ENCODE measurements around the gene CORO7.
A peak's percentile ranks its signal among the peaks of the same experiment; 100 is the strongest.

Gene CORO7

DNA sequence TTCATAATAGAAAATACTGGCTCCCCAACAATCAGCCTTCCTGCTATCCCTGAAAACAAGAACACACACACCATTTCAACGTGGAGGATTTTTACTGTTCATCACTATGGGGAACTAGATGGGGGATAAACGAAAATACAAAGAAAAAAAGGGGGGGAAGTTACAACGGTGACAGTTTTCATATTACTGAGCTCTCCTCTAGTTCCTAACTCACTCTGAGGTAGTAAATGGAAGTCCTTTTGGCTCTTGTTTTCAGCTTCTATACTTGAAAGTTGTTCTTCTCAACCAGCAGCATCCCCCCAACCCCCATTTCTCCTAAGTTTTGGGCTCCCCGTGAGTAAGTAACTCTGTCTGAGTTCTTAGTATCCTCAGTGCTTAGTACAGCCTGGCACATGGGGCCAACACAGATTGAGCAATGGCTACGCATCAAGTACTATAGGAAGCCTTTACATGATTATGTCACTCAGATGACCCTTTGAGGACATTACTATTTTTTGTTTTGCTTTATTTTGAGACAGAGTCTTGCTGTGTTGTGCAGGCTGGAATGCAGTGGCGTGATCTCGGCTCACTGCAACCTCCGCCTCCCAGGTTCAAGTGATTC is 4.2 kb upstream of the CORO7 start:
- Histone ChIP-seq H3K4me1 (ENCODE audit: control insufficient read depth in 2 of 2, insufficient read depth in 1 of 2, low read depth in 1 of 2, low read length in 2 of 2) (peaks cover 8 to 9% of the 10 kb centered on the region in 2 donors), H2BK120ac (ENCODE audit: low read depth, low read length) (no peak overlapping the region), H2BK12ac (ENCODE audit: low read length) (no peak overlapping the region), H3K4ac (ENCODE audit: low read length) (no peak overlapping the region), H2AFZ (ENCODE audit: low read length) (no peak overlapping the region), H3K4me2 (ENCODE audit: insufficient read depth, low read length, poor library complexity, severe bottlenecking) (no peak overlapping the region), H3K27ac (replicated peaks; ENCODE audit: low read length) (no peak overlapping the region), H3K23ac (ENCODE audit: low read depth, low read length, poor library complexity) (no peak overlapping the region), H3K36me3 (replicated peaks in 1 of 2; ENCODE audit: control insufficient read depth in 2 of 2, insufficient read depth in 2 of 2, low read length in 2 of 2) (no peaks in the 10 kb centered on the region), H4K8ac (ENCODE audit: low read depth, low read length) (no peak overlapping the region), H2AK5ac (ENCODE audit: low read depth, low read length) (no peak overlapping the region), H3K27me3 (ENCODE audit: control insufficient read depth in 3 of 3, insufficient read depth in 3 of 3, low read depth in 1 of 3, low read length in 3 of 3) (peaks cover 0 to 6% (median 0%) of the 10 kb centered on the region in 3 experiments), H4K91ac (ENCODE audit: low read depth, low read length, poor library complexity) (no peak overlapping the region), H3K14ac (ENCODE audit: low read length) (no peak overlapping the region), H3K9ac (ENCODE audit: low read depth, low read length, poor library complexity) (no peak overlapping the region), H3K9me3 (replicated peaks in 1 of 2; ENCODE audit: control insufficient read depth in 2 of 2, insufficient read depth in 1 of 2, low read depth in 1 of 2, low read length in 2 of 2) (no peaks in the 10 kb centered on the region), H2BK5ac (ENCODE audit: low read length) (no peak overlapping the region), H3K79me1 (ENCODE audit: low read depth, low read length) (no peaks in the 10 kb centered on the region), H3K18ac (ENCODE audit: low read length) (no peak overlapping the region), H3K4me3 (ENCODE audit: low read length in 2 of 2) (no peak overlapping the region), H2BK15ac (ENCODE audit: low read length) (no peak overlapping the region)
- WGBS, 2 donors (ENCODE audit: extremely low coverage in 2 of 2, insufficient read length in 2 of 2, insufficient replicate concordance in 1 of 2) = no CpG with 5 or more reads among the region's 8 CpGs
- DNase-seq (ENCODE audit: low spot score) = no peak

DNA sequence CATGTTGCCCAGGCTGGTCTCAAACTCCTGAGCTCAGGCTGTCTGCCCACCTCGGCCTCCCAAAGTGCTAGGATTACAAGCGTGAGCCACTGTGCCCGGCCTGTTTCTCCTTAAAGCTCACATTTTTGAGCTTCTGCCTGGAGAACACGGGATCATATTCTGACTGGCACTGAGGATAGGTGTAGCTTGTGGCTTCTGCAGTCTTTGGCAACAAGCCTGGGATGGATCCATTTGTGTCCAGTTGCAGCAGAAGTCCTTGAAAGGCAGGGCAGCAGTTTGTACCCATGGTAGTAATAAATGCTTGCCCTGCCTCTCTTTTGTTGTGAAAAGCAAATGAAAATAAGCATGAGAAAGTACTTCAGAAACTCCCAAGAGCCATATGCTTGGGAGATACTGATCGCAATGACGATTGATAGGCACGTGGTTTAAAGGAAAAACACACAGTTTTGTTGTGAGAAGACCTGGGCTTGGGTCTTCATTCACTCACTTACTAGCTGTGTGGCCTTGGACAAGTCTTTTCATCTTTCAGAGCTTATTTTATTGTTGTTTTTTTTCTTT is 3.1 kb upstream of the CORO7 start:
- Histone ChIP-seq H3K4me3 (ENCODE audit: low read length in 2 of 2) (no peak overlapping the region), H3K9me3 (replicated peaks in 1 of 2; ENCODE audit: control insufficient read depth in 2 of 2, insufficient read depth in 1 of 2, low read depth in 1 of 2, low read length in 2 of 2) (no peaks in the 10 kb centered on the region), H3K27ac (replicated peaks; ENCODE audit: low read length) (no peak overlapping the region), H3K36me3 (replicated peaks in 1 of 2; ENCODE audit: control insufficient read depth in 2 of 2, insufficient read depth in 2 of 2, low read length in 2 of 2) (no peaks in the 10 kb centered on the region), H3K4ac (ENCODE audit: low read length) (no peak overlapping the region), H4K91ac (ENCODE audit: low read depth, low read length, poor library complexity) (no peak overlapping the region), H2AFZ (ENCODE audit: low read length) (no peak overlapping the region), H2BK15ac (ENCODE audit: low read length) (no peak overlapping the region), H2BK12ac (ENCODE audit: low read length) (no peak overlapping the region), H2BK5ac (ENCODE audit: low read length) (no peak overlapping the region), H3K79me1 (ENCODE audit: low read depth, low read length) (no peaks in the 10 kb centered on the region), H3K14ac (ENCODE audit: low read length) (no peak overlapping the region), H3K9ac (ENCODE audit: low read depth, low read length, poor library complexity) (no peak overlapping the region), H4K8ac (ENCODE audit: low read depth, low read length) (no peak overlapping the region), H3K23ac (ENCODE audit: low read depth, low read length, poor library complexity) (no peak overlapping the region), H3K4me1 (ENCODE audit: control insufficient read depth in 2 of 2, insufficient read depth in 1 of 2, low read depth in 1 of 2, low read length in 2 of 2) (peaks cover 7 to 12% of the 10 kb centered on the region in 2 donors), H2AK5ac (ENCODE audit: low read depth, low read length) (no peak overlapping the region), H3K4me2 (ENCODE audit: insufficient read depth, low read length, poor library complexity, severe bottlenecking) (no peak overlapping the region), H2BK120ac (ENCODE audit: low read depth, low read length) (no peak overlapping the region), H3K18ac (ENCODE audit: low read length) (no peak overlapping the region), H3K27me3 (ENCODE audit: control insufficient read depth in 3 of 3, insufficient read depth in 3 of 3, low read depth in 1 of 3, low read length in 3 of 3) (peaks cover 0 to 6% (median 0%) of the 10 kb centered on the region in 3 experiments)
- no peak for DNase-seq (ENCODE audit: low spot score)
- WGBS, 2 donors (ENCODE audit: extremely low coverage in 2 of 2, insufficient read length in 2 of 2, insufficient replicate concordance in 1 of 2) = no CpG with 5 or more reads among the region's 7 CpGs

DNA sequence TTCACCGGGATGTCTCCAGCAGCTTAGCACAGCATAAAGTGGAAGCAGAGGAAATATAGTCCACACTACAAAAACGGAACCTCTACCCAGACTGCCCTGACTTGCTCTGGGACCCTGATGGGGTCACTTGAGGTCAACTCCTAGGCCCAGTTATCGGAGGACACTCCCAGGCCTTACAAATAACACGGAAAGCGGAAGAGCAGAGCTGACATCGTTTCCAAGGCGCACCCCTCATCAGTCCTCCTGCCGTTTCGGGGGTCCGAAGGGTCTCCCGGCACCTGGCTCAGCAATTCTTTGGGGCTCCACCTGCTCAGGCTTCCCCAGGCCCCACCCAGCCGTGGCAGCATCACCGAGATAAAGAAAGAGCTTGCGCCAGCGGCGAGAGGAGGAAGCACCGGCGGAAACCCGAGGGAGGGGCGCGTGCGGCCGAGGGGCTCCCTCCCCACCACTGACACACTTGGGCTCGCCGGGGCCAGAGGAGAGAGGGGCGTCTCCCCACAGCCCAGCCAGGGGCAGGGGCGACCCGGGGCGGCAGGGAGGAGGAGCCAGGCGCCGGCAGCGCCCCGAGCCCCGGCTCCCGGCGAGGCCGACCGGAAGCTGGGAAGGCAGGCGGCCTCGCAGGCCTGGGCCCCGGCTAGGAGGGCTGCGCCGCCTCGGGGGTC is 727 bp downstream of the CORO7 start:
- Histone ChIP-seq H4K91ac (ENCODE audit: low read depth, low read length, poor library complexity) (no peak overlapping the region), H2BK15ac (ENCODE audit: low read length) (no peak overlapping the region), H3K18ac (ENCODE audit: low read length) (peak overlapping the region; percentile 85), H3K79me1 (ENCODE audit: low read depth, low read length) (no peaks in the 10 kb centered on the region), H3K27ac (replicated peaks; ENCODE audit: low read length) (no peak overlapping the region), H3K4me2 (ENCODE audit: insufficient read depth, low read length, poor library complexity, severe bottlenecking) (peak overlapping the region; percentile 87), H3K36me3 (replicated peaks in 1 of 2; ENCODE audit: control insufficient read depth in 2 of 2, insufficient read depth in 2 of 2, low read length in 2 of 2) (peaks cover 3 to 11% of the 10 kb centered on the region in 2 donors), H3K9me3 (replicated peaks in 1 of 2; ENCODE audit: control insufficient read depth in 2 of 2, insufficient read depth in 1 of 2, low read depth in 1 of 2, low read length in 2 of 2) (no peaks in the 10 kb centered on the region), H3K9ac (ENCODE audit: low read depth, low read length, poor library complexity) (peak overlapping the region; percentile 44), H2BK12ac (ENCODE audit: low read length) (no peak overlapping the region), H4K8ac (ENCODE audit: low read depth, low read length) (peak overlapping the region; percentile 43), H2AK5ac (ENCODE audit: low read depth, low read length) (no peak overlapping the region), H2AFZ (ENCODE audit: low read length) (peak overlapping the region; percentile 92), H3K23ac (ENCODE audit: low read depth, low read length, poor library complexity) (peak overlapping the region; percentile 93), H3K27me3 (ENCODE audit: control insufficient read depth in 3 of 3, insufficient read depth in 3 of 3, low read depth in 1 of 3, low read length in 3 of 3) (peaks cover 0 to 6% (median 0%) of the 10 kb centered on the region in 3 experiments), H2BK5ac (ENCODE audit: low read length) (peak overlapping the region; percentile 24), H3K14ac (ENCODE audit: low read length) (peak overlapping the region; percentile 38), H2BK120ac (ENCODE audit: low read depth, low read length) (no peak overlapping the region), H3K4me1 (ENCODE audit: control insufficient read depth in 2 of 2, insufficient read depth in 1 of 2, low read depth in 1 of 2, low read length in 2 of 2) (peaks cover 8 to 16% of the 10 kb centered on the region in 2 donors), H3K4me3 (ENCODE audit: low read length in 2 of 2) (peak overlapping the region; percentile 83 to 85), H3K4ac (ENCODE audit: low read length) (no peak overlapping the region)
- WGBS, 2 donors (ENCODE audit: extremely low coverage in 2 of 2, insufficient read length in 2 of 2, insufficient replicate concordance in 1 of 2) = no CpG with 5 or more reads among the region's 44 CpGs
- DNase-seq (ENCODE audit: low spot score) = no peak

DNA sequence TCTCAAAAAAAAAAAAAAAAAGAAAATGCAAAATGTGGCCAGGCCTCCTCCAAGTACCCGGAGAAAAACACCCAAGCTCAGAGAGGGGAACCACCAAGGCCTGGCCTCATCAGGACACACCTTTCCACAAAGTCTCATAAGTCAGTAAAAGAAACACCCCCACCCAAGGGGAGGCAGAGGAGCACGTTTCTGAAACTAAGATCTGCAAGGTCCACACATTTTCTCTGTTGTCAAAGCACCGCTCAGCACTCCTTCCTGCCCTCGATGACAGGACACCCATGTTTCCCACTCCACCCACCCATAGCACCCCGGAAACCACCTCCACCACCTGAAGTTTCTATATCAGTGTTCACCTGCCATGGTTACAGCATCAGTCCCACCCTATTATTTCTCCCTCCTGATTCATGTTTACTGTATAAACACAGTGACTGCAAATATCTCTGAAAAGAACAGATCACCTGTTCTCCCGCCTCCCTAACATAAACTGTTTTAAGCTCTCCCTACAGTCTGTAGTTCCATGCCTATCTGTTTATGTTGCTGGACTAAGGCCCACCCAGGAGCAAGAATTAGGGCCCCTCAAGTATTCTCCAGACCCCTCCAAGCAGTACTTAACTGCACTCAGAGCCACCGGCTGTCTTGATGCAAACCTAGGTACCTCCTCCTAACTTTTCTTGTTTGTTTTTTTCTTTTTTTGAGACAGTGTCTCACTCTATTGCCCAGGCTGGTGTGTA is 2.0 kb downstream of the CORO7 start:
- Histone ChIP-seq H3K9me3 (replicated peaks in 1 of 2; ENCODE audit: control insufficient read depth in 2 of 2, insufficient read depth in 1 of 2, low read depth in 1 of 2, low read length in 2 of 2) (no peaks in the 10 kb centered on the region), H3K4ac (ENCODE audit: low read length) (no peak overlapping the region), H2AK5ac (ENCODE audit: low read depth, low read length) (no peak overlapping the region), H3K14ac (ENCODE audit: low read length) (no peak overlapping the region), H3K9ac (ENCODE audit: low read depth, low read length, poor library complexity) (no peak overlapping the region), H3K23ac (ENCODE audit: low read depth, low read length, poor library complexity) (no peak overlapping the region), H2BK15ac (ENCODE audit: low read length) (no peak overlapping the region), H4K8ac (ENCODE audit: low read depth, low read length) (no peak overlapping the region), H2AFZ (ENCODE audit: low read length) (no peak overlapping the region), H3K4me2 (ENCODE audit: insufficient read depth, low read length, poor library complexity, severe bottlenecking) (no peak overlapping the region), H3K4me3 (ENCODE audit: low read length in 2 of 2) (no peak overlapping the region), H3K36me3 (replicated peaks in 1 of 2; ENCODE audit: control insufficient read depth in 2 of 2, insufficient read depth in 2 of 2, low read length in 2 of 2) (peaks cover 3 to 11% of the 10 kb centered on the region in 2 donors), H3K4me1 (ENCODE audit: control insufficient read depth in 2 of 2, insufficient read depth in 1 of 2, low read depth in 1 of 2, low read length in 2 of 2) (peaks cover 8 to 16% of the 10 kb centered on the region in 2 donors), H3K79me1 (ENCODE audit: low read depth, low read length) (peaks cover 2% of the 10 kb centered on the region), H3K27me3 (ENCODE audit: control insufficient read depth in 3 of 3, insufficient read depth in 3 of 3, low read depth in 1 of 3, low read length in 3 of 3) (peaks cover 0 to 6% (median 0%) of the 10 kb centered on the region in 3 experiments), H3K27ac (replicated peaks; ENCODE audit: low read length) (no peak overlapping the region), H2BK120ac (ENCODE audit: low read depth, low read length) (no peak overlapping the region), H3K18ac (ENCODE audit: low read length) (no peak overlapping the region), H4K91ac (ENCODE audit: low read depth, low read length, poor library complexity) (no peak overlapping the region), H2BK12ac (ENCODE audit: low read length) (no peak overlapping the region), H2BK5ac (ENCODE audit: low read length) (no peak overlapping the region)
- DNase-seq (ENCODE audit: low spot score) = no peak
- no CpG with 5 or more reads among the region's 7 CpGs for WGBS, 2 donors (ENCODE audit: extremely low coverage in 2 of 2, insufficient read length in 2 of 2, insufficient replicate concordance in 1 of 2)
